ENCODE results near the gene ATXN7L1.

ATXN7L1 gene

DNA sequence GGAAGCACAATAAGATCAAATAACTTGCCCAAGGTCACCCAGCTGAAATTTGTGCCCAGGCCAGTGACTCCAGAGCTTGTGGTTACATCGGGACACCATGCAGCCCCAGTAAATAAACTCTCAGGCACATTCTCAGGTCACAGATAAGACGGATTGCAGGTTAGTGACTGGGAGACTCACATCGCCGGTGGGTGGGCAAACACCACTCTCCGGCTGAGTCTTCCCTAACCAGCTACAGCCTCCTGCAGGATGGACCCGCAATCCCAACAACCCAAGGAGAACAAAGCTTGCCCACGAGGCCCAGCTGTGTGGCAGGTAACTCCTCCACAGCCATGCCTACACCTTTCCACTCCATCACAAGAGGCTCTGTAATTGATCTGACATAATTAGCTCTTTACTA, 213.4 kb downstream of the ATXN7L1 start:
- FAIRE-seq: no peak

DNA sequence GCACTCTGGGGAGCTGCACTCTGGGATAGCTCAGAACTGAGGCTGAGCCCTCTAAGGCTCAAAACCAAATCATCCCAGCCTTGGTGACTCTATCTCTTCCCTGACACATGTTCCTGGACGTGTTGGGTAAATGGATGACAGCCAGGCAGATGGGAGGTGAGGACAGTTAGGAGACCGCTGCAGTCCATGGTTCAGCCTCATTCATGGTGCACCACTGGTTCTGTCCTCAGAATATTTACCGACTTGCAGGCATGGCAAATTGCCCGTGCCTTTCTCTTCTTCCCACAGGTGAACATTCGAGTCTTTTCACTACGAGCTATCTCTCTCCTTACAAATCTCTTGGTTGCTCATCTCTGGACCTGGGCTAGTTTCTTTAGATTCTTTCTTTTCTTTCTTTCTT, 214.8 kb downstream of the ATXN7L1 start:
- FAIRE-seq: no peak

DNA sequence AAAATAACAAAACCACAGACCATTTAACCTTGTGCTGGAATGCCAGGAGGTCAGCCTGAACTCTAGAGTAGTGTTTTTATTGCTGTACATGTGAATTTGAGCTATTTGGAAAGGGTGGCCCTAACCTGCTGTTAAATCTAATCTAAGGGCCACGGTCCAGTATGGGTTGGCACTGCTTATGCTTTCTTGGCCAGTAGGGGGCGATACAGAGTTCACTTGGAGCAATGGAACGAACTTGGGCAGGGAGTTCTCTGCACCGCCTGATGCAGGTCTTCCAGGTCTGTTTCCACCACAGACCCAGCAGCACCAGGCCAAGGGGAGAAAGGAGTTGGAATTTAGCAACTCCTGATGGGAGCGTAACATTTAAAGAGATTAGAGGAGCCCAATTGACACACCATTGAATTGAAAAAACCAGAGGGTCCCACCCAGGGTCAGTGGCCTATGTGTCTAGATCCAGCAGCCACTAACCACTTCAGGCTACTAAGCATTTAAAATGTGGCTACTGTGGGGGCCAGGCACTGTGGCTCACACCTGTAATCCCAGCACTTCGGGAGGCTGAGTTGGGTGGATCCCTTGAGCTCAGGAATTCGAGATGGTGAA, 219.4 kb downstream of the ATXN7L1 start:
- FAIRE-seq: no peak

DNA sequence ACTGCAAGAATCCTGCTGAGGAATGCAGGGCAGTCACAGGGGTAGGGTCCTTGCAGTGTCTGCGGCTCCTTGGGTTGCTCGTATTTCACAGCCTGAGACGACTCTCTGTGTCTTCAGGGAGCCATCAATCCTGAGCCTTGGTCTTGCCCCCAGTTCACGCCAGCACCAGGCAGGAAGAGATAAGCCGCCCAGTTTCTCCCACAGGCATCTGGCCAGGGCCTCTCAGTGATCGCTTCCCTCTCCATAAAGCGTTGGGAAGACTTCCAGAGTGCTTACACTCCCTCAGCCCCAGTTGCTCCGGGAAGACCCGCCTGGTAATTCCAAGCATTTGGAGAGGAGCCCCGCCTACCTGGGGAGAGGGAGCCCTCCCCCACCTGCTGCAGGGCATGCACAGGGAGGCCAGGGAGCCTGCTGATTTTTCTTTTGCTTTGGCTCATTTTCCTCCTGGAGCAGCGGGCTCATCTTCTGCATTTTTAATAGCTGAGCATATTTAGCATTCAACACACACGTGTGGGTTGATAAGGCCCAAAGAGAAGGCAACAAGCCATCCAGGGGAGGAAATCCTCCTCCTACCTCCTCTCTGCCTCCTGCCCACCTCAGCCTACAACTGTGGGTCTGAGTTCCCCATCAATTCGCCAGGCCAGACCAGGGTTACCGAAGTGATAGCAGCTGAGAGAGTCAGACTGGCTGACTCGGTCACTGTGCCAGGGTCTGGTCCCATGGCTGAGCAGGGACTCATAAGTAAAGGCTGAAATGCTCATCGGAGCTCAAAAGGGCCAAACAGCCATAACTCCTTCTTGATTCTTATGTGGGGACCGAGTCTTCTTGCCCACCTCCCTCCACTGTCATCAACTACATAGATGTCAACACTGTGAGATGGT, 220.7 kb downstream of the ATXN7L1 start:
- FAIRE-seq: no peak

DNA sequence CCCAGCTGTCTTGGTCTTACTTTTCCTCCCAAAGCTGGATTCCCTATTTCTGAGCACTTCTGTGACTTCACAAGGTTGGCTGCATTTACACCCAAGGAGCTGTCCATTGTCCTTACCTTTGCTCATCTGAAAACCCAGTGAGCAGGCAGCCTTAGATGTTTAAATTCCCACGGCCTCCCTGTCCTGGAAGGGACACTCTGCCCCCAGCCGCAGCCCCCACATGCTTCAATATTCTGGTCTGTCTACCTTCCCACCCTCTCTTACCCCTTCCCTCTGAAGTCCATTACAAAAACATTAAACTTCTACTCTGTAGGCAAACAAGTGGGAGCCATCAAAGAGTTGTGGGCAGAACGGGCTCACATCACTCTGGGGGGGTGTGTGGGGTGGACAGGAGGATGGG, 221.3 kb downstream of the ATXN7L1 start:
- no peak for FAIRE-seq

DNA sequence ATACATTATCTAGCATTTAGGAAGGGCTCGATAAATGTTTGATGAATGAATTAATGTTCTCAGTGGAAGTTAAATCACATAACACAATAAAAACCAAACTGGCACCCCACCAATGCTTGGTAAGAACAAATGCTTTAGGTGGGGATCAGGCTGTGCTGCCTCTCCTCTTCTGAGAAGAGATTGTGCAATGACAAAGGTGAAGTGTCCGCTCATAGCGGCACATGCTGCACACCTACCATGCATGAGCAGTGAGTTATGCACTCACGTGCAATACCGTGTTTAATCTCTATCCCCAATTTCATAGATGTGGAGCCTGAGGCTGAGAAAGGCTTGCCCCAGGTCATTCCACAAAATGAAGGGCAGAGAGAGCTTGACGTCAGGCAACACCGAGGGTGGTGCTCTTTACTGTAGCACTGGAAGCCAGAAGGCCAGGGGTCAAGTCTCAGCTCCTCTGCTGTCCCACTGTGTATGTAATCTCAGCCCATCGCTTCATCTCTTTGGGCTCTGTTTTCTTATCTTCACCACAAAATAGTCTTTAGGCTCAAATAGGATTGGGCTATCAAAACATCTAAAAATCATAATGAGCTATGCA, 222.2 kb downstream of the ATXN7L1 start:
- no peak for FAIRE-seq

DNA sequence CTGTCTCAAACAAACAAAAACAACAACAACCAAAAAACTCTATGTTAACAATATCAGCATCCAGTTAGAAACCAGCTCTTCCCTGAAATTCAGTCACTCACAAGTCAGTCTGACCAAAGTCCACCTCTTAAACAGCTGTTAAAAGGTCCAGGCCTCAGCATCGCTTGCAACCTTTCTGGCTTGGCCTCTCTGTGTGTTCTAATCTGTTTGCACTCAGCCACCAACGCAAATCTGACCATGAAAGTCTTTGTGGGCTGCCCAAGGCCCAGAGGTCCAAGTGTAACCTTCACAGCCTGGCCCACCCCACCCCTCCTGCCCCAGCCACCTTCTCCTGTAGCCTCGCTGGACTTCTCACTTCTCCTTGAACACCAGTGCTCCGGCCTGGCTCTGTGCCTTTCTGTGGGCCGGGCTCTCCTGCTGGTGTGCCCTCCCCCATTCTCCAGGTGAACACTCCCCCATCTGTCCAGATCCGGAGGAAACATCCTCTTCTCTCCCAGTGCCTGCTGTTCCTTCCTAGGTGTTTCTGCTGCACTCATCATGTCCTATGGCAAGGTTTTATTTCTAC, 222.9 kb downstream of the ATXN7L1 start:
- no peak for FAIRE-seq

DNA sequence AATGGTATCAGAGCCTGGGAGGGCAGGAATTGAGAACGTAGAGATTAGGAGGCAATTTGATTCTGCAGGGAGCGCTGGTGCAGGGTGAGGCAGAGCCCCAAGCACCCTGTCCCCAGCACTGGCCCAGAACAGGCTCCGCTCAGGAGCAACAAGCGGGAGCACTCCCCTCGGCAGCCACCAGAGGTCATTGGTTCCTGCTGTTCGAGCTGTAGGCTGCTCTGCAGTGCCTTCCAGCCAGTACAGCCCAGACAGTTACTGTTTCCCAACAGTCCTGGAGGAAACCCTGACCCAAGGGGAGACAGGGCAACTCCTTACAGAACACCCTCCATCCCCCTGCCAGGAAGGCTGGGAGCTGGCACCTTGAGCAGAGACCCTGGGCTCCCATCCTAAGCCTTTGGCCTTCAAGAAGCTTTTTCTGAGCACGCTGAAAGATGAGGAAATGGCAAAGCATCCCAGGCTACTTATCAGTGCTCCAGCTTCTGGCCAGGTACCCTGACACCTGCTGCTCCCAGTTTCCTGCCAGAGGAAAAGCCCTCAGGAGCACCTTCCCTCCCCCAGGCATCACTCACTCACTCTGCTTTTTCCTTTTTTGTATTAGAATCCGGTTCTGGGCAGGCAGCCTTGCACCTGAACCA, 223.9 kb downstream of the ATXN7L1 start:
- FAIRE-seq: no peak

DNA sequence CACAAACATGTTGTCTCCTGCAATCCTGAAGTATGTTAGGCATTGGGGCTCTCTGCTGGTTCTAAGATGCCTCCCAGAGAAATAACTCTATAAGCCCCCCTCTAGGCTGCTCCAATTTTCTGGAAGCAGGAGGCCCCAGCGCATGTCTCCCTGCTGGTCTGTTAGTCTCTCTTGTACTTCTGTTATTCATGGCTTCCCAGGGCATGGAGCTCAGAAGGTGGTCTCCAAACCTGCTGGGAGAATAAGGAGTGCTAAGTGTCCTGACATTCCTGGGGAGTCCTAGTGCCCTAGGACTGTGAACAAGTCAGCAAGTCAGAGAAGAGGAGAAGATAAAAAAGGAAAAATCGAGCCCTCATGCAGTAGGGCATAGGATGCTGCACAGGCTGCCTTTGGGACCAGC, 224.6 kb downstream of the ATXN7L1 start:
- FAIRE-seq: no peak

DNA sequence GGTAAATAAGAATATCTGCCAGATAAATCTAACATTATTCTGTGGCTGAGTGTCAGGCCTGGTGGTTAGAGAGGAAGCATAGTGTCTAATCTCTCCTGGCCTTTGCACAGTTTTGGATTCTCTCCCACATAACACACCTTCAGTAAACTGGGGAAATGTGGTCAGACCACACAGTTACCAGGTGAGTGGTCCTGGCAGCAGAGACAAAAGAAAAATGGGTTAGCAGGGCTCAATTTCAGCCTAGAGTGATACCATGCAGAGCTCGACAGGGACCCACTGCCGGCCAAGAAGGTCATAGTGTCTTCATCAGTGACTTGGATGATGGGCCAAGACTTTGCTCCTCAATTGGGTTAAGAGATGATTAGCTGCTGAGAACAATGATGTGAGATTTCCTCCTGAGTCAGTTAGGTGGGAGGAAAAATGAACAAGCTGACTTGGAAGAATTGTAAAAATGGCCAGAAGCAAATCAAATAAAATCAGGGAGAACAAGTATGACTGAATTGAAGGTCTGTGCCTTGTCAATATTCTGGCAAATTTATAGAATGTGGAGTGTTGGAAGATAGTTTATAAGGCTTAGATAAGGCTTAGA, 225.9 kb downstream of the ATXN7L1 start:
- no peak for FAIRE-seq

DNA sequence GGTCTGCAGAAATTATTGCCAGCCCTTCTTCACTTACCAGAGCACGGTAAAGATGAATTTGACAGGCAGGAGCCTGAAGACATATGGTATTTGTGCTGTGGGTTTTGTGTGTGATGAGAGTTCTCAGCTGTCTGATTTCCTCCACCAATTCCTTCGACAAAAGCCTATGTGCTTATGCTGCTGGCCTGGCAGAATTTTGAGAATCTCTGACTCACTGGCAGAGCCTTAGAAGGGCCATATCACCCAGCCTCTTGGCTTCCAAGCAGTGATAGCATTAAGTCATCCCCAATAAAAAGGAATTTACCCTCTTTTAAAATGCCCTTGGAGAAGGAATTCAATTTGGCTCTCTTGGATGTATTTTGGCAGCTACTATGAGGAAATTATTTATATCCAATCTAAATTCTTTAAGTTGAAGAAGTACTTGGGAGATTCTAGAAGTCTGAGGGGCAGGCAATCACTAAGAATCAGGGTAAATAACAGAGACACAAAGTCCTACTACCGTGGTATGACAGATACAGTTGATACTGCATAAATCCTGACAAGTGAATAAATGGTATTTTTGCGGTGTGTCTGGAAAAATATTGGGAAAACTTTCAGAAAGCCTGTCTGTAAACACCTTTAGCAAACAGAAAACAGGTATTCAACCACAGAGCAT, 226.5 kb downstream of the ATXN7L1 start:
- no peak for FAIRE-seq

DNA sequence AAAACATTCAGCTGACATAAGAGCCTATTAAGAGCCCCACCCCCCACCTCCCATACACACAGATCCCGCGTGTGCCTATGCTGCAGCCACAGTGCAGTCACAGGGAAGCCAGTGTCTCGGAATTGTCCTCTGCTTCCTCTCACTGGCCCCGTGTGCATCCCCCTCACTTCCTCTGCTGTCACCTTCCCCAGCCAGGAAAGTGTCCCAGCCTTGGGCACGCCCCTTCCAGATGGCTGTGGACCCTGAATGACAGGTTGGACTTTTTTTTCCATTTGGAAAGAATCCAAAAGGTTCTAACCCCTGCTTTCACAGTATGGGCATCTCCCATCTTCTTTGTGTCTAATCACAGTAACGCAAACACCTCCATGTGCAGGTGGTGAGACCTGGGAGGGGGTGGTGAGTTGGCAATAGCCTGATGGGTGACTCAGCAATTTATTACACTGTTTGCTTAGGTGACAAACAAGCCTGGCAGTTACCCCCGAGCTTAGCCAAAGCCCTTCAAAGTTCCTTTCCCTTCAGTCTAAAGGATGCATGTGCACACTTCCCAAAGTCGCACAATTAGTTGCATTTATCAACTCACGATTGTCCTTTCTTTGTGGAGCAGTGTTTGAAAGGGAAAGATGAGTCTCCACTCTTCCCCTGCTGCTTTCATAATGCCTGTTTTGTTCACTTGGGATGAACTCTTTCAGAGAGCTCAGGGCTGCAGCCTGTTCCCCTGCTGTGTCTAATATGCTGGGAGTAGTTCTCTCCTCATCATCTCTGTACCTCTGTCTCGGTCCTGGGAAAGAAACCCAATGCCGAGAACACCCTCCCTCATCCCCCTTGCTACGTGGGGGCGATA, 227.6 kb downstream of the ATXN7L1 start:
- FAIRE-seq: no peak

DNA sequence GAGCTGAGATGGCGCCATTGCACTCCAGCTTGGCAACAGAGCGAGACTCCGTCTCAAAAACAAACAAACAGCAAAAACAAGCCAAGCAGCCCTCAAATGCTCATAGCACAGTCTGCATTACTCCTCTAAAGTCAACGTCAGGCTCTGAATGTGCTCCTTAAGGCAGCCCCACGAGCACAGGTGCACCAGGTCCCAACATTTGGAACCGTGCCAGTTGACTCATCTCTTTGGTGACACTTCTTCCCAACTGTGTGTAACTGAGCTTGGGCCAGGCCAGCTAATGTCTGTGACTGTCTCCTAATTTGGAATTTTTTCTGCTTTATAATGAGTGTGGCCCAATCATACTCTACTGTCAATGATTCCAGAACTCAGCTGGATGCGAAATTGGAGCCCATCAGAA, 228.8 kb downstream of the ATXN7L1 start:
- FAIRE-seq: no peak

DNA sequence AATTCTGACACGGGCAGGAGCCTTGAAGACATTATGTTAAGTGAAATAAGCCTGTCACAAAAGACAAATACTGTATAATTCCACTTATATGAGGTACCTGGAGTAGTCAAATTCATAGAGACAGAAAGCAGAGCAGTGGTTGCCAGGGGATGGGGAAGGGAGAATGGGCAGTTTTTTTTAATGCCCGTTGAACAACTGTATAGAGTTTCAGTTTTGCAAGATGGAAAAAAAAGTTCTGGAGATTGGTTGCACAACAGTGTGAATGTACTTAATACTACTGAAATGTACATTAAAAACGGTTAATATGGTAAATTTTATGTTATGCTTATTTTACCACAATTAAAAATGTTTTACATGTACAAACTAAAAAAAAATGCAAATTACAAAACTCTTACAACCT, 231.5 kb downstream of the ATXN7L1 start:
- FAIRE-seq: no peak

DNA sequence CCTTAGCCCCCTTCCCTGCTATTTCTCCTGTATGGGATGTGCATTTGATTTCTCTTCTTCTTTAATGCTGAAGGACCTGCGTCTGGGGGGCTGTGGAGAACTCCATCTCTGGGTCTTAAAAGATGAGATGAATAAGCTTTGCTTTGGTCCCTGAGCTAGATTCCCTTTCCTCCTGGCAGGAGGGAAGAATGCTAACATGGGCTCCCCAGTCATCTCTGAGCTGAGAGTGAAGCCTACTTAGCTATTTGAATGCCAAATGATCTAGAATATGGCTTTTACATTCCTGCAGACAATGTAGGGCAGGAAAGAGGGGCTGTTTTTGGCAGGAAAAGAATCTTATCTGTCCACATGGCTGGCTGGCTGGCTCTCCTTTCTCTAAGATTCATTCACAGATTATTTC, 232.5 kb downstream of the ATXN7L1 start:
- no peak for FAIRE-seq

DNA sequence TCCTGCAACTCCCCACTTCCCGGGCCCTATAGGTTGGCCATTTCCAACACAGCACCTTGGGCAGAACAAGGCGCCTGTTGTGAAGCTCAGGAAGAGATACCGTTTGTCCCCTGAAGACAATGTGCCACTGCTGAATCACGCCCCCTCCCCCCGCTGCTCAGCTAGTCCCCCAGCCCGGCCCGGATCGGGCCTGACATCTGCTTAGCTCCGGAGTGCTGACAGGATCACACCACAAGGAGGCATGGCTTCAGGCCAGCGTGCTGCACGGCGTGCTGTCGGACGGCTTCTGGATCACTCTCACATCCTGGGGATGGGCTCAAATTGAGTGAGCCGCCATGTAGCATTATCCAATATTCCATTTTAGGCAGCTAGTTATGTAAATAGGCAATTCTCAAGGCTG, 233.0 kb downstream of the ATXN7L1 start:
- FAIRE-seq: no peak

DNA sequence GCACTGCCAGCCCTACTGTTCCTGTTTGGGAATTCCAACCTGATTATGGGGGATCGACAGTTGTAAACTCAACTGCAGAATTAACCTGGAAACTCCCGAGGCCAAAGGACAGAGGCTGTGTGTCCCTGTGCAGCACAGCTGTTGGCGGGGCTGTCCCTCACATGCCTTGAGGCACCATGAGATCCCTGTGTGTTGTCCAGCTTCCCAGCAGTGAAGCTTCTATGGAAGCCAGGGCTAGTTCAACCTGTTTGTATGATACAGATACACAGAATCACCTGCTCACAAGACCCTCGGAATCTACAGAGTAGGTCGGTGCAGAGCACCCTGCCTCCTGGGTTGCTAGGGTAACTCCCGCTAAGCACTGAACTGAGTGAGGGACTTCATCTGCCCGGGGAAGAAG, 234.1 kb downstream of the ATXN7L1 start:
- FAIRE-seq: no peak

DNA sequence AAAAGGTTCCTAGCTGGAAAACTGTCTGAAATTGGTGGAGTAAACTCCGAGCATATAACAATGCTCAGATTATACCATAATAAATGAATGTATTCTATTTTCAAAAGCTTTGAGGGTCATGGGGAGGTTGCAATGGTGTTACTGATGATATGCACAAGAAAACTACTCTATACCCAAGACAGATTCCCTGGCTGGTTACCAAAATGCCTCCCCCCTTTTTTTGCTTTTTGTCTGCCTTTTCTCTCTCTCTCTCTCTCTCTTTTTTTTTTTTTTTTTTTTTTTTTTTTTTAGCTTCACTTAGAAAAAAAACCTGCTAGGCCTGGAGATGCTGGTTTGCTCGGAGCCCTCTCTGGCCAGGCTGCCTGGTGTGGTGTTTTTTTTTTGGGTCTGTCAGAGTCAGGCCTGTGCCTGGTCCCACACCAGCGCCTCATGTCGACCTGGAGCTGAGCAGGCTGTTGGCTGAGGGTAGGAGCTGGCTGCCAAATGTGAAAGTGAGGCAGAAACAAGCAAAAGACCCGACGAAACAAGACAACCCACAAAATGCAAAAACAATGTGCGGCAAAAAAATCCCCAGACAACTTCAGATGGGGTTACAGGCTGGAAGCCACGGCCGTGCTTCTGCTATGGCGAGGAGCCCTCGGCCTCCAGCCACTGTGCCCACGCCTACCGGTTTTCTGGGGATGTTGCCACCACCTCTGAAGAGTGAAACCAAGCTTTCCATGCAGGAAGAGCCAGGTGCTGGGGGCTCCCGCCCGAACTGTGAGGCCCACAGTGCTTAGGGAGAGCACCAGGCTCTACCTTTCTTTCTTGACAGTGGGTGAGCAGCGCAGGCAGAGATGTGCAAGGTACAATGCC, 235.2 kb downstream of the ATXN7L1 start:
- no peak for FAIRE-seq

DNA sequence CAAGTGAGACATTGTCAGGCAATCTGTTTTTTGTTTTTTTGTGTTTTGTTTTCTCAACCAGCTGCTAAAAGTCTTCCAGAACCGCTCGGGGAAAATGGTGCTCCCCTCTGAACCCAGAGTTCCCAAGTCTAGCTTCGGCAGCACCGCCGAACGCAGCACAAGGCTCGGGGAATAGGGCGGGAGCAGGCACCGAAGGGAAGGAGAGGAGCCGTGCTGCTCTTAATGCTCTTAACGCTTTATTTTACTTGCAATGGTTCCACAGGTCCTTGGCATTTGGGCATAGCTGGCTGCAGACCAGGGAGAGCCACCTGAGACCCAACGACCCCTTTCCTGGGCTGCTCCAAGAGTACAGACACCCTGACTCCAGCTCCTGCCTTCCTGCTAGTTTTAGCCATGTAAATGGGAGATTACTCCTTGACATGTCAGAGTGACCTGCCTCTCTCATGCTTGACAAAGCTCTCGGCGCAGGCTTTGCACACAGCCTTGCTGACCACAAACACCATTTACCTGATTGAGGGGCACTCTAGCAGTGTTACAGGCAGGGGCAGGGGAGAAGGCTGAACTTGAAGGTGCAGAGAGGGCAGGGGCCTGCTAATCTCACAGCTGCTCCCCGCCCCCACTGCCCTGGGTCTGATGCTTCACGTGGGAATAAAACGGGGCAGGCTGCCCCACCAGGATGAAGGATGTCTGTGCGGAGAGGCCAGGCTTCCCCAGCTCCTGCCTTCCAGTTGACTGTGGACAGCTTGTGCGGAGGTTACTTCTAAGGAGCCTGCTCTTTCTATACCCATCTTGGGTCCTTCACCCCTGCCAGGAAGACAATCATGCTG, 236.5 kb downstream of the ATXN7L1 start:
- no peak for FAIRE-seq
